Urinary bladder (tissue), 2 donors: ENCODE measurements around the gene NME3. TPM values are rescaled to one million over a fixed set of nuclear protein-coding genes. Genes with fewer than 3 reads are reported as not detected.

Experiments used
- polyA plus RNA-seq: library from polyadenylated mRNA; stranded (reverse); fragments of 200-250 nt; gene quantifications from one replicate; pipeline ENCODE4 v1.2.3, GENCODE V29; 2013
- small RNA-seq: library from RNA; depleted of rRNA; stranded (forward); fragments of <200 nt; gene quantifications from one replicate; pipeline ENCODE3, GENCODE V24; 2014
- total RNA-seq: library from RNA; depleted of rRNA; stranded (reverse); fragments of >200 nt; gene quantifications from one replicate; pipeline ENCODE4 v1.2.3, GENCODE V29; 2014
- donor health status: healthy.

The NME3 gene
- total and polyA plus RNA-seq, 2 donors: 19.1 to 121 TPM

Small RNAs within 50 kb of the gene (small RNA-seq; reads per million reads assigned to genes)
- gene MIR3177: 0.18 reads per million

Other genes with a start within 250 kb of the NME3 start
- gene TMEM204, start 237.9 kb downstream of the NME3 start, total RNA-seq: 10.0 TPM
- gene TMEM204, start 237.9 kb downstream of the NME3 start, polyA plus RNA-seq: 66.0 TPM
- 22.2 TPM for gene IFT140, start 159.5 kb downstream of the NME3 start, total RNA-seq
- gene IFT140, start 159.5 kb downstream of the NME3 start, polyA plus RNA-seq: 18.3 TPM
- 10.3 TPM for gene CRAMP1, start 159.2 kb downstream of the NME3 start, total RNA-seq
- 11.2 TPM for gene CRAMP1, start 159.2 kb downstream of the NME3 start, polyA plus RNA-seq
- gene JPT2, start 93.3 kb downstream of the NME3 start, total RNA-seq: 37.3 TPM
- gene JPT2, start 93.3 kb downstream of the NME3 start, polyA plus RNA-seq: 30.7 TPM
- gene MAPK8IP3, start 65.3 kb downstream of the NME3 start, total RNA-seq: 36.8 TPM
- 47.0 TPM for gene MAPK8IP3, start 65.3 kb downstream of the NME3 start, polyA plus RNA-seq
- gene EME2, start 1.3 kb upstream of the NME3 start, total RNA-seq: 8.1 TPM
- 6.3 TPM for gene EME2, start 1.3 kb upstream of the NME3 start, polyA plus RNA-seq
- gene MRPS34, start 1.6 kb upstream of the NME3 start, total RNA-seq: 21.9 TPM
- gene MRPS34, start 1.6 kb upstream of the NME3 start, polyA plus RNA-seq: 98.2 TPM
- gene SPSB3, start 11.0 kb upstream of the NME3 start, total RNA-seq: 29.2 TPM
- 81.7 TPM for gene SPSB3, start 11.0 kb upstream of the NME3 start, polyA plus RNA-seq
- gene NUBP2, start 11.4 kb upstream of the NME3 start, total RNA-seq: 29.5 TPM
- 82.0 TPM for gene NUBP2, start 11.4 kb upstream of the NME3 start, polyA plus RNA-seq
- gene IGFALS, start 22.2 kb upstream of the NME3 start, total RNA-seq: 0.11 TPM
- 0.22 TPM for gene IGFALS, start 22.2 kb upstream of the NME3 start, polyA plus RNA-seq
- gene HAGH, start 55.3 kb upstream of the NME3 start, total RNA-seq: 20.9 TPM
- gene HAGH, start 55.3 kb upstream of the NME3 start, polyA plus RNA-seq: 96.0 TPM
- 35.2 TPM for gene FAHD1, start 55.7 kb upstream of the NME3 start, total RNA-seq
- gene FAHD1, start 55.7 kb upstream of the NME3 start, polyA plus RNA-seq: 34.0 TPM
- gene MEIOB, start 100.6 kb upstream of the NME3 start, total RNA-seq: not detected
- gene MEIOB, start 100.6 kb upstream of the NME3 start, polyA plus RNA-seq: not detected
- 1.8 TPM for gene HS3ST6, start 146.9 kb upstream of the NME3 start, total RNA-seq
- 1.6 TPM for gene HS3ST6, start 146.9 kb upstream of the NME3 start, polyA plus RNA-seq
- gene MSRB1, start 171.7 kb upstream of the NME3 start, total RNA-seq: 4.0 TPM
- 107 TPM for gene MSRB1, start 171.7 kb upstream of the NME3 start, polyA plus RNA-seq
- 1.2 TPM for gene RPL3L, start 183.1 kb upstream of the NME3 start, total RNA-seq
- not detected for gene RPL3L, start 183.1 kb upstream of the NME3 start, polyA plus RNA-seq
- 71.2 TPM for gene NDUFB10, start 188.0 kb upstream of the NME3 start, total RNA-seq
- gene NDUFB10, start 188.0 kb upstream of the NME3 start, polyA plus RNA-seq: 308 TPM
- 888 TPM for gene RPS2, start 193.3 kb upstream of the NME3 start, total RNA-seq
- gene RPS2, start 193.3 kb upstream of the NME3 start, polyA plus RNA-seq: 3,347 TPM
- not detected for gene RNF151, start 195.3 kb upstream of the NME3 start, total RNA-seq
- not detected for gene RNF151, start 195.3 kb upstream of the NME3 start, polyA plus RNA-seq
- gene TBL3, start 200.5 kb upstream of the NME3 start, total RNA-seq: 10.9 TPM
- gene TBL3, start 200.5 kb upstream of the NME3 start, polyA plus RNA-seq: 50.6 TPM
- not detected for gene NOXO1, start 209.9 kb upstream of the NME3 start, total RNA-seq
- 0.16 TPM for gene NOXO1, start 209.9 kb upstream of the NME3 start, polyA plus RNA-seq
- gene GFER, start 212.7 kb upstream of the NME3 start, total RNA-seq: 7.7 TPM
- gene GFER, start 212.7 kb upstream of the NME3 start, polyA plus RNA-seq: 27.8 TPM
- gene SYNGR3, start 218.4 kb upstream of the NME3 start, total RNA-seq: 2.0 TPM
- 1.8 TPM for gene SYNGR3, start 218.4 kb upstream of the NME3 start, polyA plus RNA-seq
- 6.3 TPM for gene ZNF598, start 238.3 kb upstream of the NME3 start, total RNA-seq
- 38.4 TPM for gene ZNF598, start 238.3 kb upstream of the NME3 start, polyA plus RNA-seq
- not detected for gene NPW, start 248.2 kb upstream of the NME3 start, total RNA-seq
- gene NPW, start 248.2 kb upstream of the NME3 start, polyA plus RNA-seq: 0.08 TPM